Activated CD8-positive, alpha-beta memory T cell treated with anti-CD3 and anti-CD28 coated beads, Interleukin-2, amount 50 U/mL, for 24 hours (primary cell): Measurements from ENCODE around the gene SLC37A4.
A peak's percentile ranks its signal among the peaks of the same experiment; 100 is the strongest.
"Not testable (repeated sequence)": the region's sequence is repeated elsewhere in the genome, so short reads cannot be mapped to it uniquely, and the experiment has no call there.

Source experiments
- DNase-seq: peaks from one replicate; pipeline ENCODE4 v3.0.0-alpha.2; 2020; ENCODE audit errors: extremely low read depth

SLC37A4 gene

DNA sequence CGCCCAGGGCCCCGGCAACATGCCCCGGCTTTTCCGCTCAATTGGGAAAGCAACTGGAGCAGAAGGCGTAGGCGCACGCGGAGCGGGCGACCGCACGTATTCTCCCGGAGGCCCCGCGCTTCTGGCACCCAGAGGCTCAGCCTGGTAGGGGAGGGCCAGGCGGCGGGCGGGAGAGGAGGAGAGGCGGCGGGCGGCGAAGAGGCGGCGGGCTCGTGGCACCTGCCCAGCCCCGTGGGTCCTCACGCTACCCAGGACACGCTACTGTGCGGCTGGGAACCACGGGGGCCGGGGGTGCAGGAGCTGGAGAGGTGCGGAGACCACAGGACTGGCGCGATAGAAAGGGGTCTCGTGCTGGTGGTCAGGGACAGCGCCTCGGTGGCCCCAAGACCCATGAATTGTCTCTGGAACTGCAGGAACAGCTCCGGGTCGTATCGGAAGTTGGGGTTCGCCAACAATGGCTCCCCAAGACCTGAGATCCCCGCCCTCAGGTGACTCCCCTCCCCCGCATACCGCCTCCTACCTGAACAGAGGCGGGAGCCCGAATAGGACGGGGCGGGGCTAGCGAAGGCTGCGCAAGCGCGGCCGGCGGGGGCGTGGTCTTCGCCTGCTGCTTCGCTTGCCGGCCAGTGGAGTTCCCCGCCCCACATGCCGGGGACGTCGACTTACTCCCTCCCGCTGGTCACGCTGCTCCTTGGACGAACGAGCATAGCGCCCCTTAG, at the start of gene SLC37A4:
Gene SLC37A4 (minus strand): TSS at position 549 of the 719 bp plus-strand sequence.
- peak; percentile 96 for DNase-seq

GRCh38 chr11:119078675-119079420, 48.2 kb upstream of the SLC37A4 start:
- DNase-seq, result no peak

GRCh38 chr11:119077839-119078238, 47.2 kb upstream of the SLC37A4 start:
- DNase-seq, result no peak

- peak; percentile 93 for DNase-seq
Measured at GRCh38 chr11:119067371-119068222, 36.9 kb upstream of the SLC37A4 start, which contains the start of gene VPS11. TSS of gene VPS11 (plus strand) at chr11:119067818. CDS start at chr11:119067824, 6 bp downstream.

DNA sequence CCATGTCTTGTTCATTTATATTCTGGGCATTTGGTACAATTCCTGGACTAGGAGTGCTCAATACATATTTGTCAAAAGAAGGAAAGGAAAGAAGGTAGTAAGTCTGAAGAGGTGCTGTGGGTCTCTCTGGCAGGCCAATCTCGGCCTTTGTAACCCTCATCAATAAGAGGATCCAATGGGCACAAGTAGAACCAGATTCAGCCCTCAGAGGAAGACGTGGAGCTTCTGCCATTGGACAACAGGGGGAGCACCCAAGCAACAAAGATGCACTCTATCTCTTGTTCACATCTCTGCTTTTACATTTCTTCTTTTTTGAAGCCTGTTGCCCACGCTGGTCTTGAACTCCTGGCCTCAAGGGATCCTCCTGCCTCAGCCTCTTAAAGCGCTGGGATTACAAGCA, 34.7 kb upstream of the SLC37A4 start:
- peak; percentile 13 for DNase-seq

DNA sequence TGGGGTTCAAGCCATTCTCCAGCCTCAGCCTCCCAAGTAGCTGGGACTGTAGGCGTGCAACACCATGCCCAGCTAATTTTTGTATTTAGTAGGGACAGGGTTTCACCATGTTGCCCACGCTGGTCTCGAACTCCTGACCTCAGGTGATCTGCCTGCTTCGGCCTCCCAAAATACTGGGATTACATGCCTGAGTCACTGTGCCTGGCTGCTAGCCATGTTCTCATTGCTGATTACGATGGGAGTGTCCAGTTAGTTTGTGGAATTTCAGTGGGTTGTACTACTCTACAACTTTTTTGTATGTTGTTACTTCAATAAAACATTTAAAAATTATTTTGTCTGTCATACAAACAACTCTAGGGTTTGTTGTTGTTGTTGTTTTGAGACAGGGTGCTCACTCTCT, 32.1 kb upstream of the SLC37A4 start:
- no peak for DNase-seq

- no peak for DNase-seq
Measured at GRCh38 chr11:119061256-119061655, 30.6 kb upstream of the SLC37A4 start.

GRCh38 chr11:119059128-119059527, 28.5 kb upstream of the SLC37A4 start:
- DNase-seq, result not testable (repeated sequence)

DNA sequence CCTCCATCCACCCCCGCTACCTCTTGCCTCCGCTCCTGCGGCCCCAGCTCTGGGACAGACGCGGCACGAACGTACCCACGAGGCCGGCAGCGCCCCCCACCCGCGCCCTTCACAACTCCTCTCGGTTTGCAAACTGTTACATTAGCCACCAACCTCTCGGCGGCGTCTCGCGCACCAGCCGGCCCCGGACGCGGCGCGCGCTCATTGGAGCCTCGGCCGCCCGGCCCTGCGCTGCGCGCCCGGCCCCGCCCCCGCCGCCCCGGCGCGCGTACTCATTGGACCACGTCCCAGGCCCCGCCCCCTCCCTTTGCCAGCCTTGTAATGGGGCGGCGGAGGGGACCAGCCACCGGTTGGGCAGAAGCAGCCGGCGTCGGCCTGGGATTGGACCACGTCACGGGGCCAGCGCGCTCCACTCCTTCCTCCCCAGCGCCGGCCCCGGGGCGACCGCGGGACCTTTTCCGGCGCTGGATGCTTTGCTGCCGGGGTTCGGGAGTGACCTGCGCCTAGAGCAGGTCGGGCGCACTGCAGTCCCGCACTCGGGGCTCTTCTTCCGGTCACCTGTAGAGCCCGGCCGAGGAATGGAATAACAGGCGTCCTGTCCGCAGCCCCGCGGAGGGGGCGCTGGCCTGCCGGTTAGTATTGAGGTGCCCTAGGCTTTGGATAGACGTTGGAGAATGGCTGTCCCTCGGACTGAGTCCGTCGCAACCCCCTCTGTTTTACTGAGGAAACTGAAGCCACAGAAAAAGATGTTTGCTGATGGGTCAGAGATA, 26.5 kb upstream of the SLC37A4 start, which contains the start of gene HYOU1:
Gene HYOU1 (minus strand): TSS at position 206 of the 770 bp plus-strand sequence. CDS start 1,045 bp downstream, outside the sequence.
- peak; percentile 91 for DNase-seq

GRCh38 chr11:119056421-119056999, 25.8 kb upstream of the SLC37A4 start:
- DNase-seq, result no peak

DNA sequence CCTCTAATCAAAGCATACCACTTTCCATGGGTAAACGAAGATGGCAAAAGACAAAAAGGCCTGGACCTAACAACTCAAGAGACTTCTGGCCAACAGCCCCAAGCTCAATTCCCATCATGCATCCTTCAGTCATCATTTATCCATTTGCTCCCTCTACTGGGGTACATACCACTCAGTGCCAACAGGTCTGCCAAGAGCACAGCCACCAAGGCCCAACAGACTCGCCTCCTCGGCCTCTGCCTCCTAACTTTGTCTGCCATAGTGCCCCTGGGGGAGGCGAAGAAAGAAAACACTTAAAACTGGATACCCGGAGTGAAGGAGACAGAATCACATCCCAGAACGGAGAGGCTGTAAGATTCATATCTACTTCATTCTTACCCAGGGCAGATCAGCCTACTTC, 25.2 kb upstream of the SLC37A4 start:
- DNase-seq, result no peak

- DNase-seq, result no peak
Measured at GRCh38 chr11:119054418-119054817, 23.7 kb upstream of the SLC37A4 start.

GRCh38 chr11:119052163-119052814, 21.6 kb upstream of the SLC37A4 start:
- DNase-seq, result no peak

DNA sequence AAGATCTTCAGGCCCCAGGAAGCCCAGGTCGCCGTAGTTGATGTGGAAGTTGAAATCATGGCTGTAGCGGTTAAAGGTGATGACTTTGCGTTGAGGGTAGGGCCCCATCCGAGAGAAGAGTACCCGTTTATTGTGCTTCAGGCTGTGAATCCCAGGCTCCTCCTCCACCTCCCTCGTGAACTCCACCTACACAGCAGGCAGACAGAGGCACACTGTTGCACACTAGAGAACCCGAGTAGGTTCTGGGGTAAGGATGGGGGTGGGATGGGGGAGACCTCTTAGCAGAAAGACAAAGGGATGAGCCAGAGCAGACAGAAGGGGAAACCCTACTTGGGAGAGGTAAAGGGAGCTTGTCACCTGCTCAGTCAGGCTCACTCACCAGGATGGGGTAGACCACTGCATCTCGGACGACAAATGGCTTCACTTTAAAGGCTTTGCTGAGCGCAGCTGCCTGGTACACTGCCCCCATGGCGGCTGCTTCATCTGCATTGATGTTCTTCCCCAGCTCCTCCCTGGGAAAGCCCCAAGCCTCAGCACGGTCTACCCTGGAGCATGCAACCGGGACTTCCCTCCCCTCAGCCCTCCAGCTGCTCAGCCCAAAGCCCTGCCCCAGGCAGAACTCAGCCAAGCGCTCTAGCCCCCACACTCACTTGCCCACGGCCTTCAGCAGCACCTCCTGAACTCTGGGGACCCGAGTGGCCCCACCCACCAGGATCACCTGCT, 20.9 kb upstream of the SLC37A4 start:
- no peak for DNase-seq

- DNase-seq, result no peak
Measured at GRCh38 chr11:119049081-119049480, 18.4 kb upstream of the SLC37A4 start.

GRCh38 chr11:119048644-119049043, 18.0 kb upstream of the SLC37A4 start:
- DNase-seq, result no peak

- no peak for DNase-seq
Measured at GRCh38 chr11:119047205-119047604, 16.5 kb upstream of the SLC37A4 start.

DNA sequence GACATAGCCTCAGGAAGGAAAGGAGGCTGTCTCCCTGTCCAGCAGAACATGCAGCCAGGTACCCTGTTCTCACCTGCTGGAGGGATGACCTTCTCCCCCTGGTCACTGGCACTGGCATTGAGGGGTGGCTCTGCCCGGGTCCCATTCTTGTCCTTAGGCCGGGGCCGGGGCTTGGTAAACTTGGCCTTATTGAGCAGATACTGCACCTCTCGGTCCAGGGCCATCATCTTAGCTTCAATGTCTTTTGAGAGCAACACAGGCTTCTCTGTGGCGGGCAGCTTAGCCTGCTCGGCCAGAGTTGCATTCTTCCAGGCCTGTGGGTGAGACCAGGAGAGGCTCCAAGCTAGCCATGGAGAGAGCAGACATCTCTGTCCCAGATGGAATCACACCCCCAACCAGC, 15.8 kb upstream of the SLC37A4 start:
- DNase-seq, result no peak

DNA sequence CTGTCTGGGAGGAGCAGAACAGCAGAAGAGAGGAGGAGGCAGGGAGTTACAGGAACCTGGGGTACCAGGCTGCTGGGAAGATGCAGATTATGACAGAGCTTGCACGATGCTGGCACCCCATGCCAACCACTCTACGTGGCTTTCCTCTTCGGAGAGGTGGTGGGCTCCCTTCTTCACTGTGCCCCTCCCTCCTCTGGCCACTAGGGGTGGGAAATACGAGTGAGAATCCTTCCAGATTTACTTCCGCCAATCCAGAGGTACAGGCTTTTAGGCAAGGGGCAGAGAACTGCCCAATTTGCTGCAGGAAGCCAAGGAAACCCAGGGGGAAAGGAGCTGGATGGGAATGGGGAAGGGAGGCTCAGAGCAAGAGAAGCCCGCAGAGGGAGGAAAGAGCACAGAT, 14.0 kb upstream of the SLC37A4 start:
- DNase-seq, result no peak

DNA sequence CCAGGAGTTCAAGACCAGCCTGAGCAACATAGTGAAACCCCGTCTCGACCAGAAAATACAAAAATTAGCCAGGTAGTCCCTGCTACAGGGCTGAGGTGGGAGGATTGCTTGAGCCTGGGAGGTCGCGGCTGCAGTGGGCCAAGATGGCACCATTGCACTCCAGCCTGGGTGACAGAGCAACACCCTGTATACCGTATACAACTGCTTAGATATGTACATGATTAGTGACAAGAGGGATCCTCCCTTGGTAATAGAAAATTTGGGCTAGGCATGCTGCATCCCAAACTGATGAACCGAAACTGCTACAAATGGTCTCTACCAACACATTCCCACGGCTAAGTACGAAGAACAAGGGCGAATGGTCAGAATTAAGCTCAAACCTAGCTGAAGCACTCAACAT, 12.2 kb upstream of the SLC37A4 start:
- DNase-seq, result no peak
